Neural cell (in vitro differentiated cells): ENCODE measurements around the gene CPZ. TPM values are rescaled to one million over a fixed set of nuclear protein-coding genes. Genes with fewer than 3 reads are reported as not detected.

Source experiments
- H2AFZ ChIP-seq: fragments of 200-600, 300-800 bp; sonication (generic), shearing (Covaris generic); 2 replicates; pipeline ENCODE4 v1.6.0; 2014; ENCODE audit warnings: low read depth, mild to moderate bottlenecking, antibody characterized with exemption, low read length, moderate library complexity
- H3F3A ChIP-seq: fragments of 200-600 bp; shearing (Covaris generic); 2 replicates; pipeline ENCODE4 v1.6.1; 2016; ENCODE audit warnings: mild to moderate bottlenecking, moderate library complexity, mixed read lengths, antibody characterized with exemption, low read length; ENCODE audit not compliant: insufficient read depth, poor library complexity, severe bottlenecking
- H3K27ac ChIP-seq: fragments of 200-600, 300-800 bp; sonication (generic), shearing (Covaris generic); 2 replicates; pipeline ENCODE4 v1.5.1; 2014; ENCODE audit warnings: mild to moderate bottlenecking, low read length, moderate library complexity
- H3K27me3 ChIP-seq: fragments of 300-800, 200-600 bp; sonication (generic), shearing (Covaris generic); 2 replicates; pipeline ENCODE4 v1.6.0; 2014; ENCODE audit warnings: mild to moderate bottlenecking, low read depth, low read length, moderate library complexity; ENCODE audit not compliant: insufficient read depth
- H3K36me3 ChIP-seq: fragments of 300-800, 200-600 bp; sonication (generic), shearing (Covaris generic); 2 replicates; pipeline ENCODE4 v1.5.1; 2014; ENCODE audit warnings: mild to moderate bottlenecking, antibody characterized with exemption, low read length, moderate library complexity; ENCODE audit not compliant: insufficient read depth
- H3K4me2 ChIP-seq: fragments of 300-800, 200-600 bp; sonication (generic), shearing (Covaris generic); 2 replicates; pipeline ENCODE4 v1.6.0; 2014; ENCODE audit warnings: mild to moderate bottlenecking, low read length
- H3K4me3 ChIP-seq: fragments of 300-800, 200-600 bp; sonication (generic), shearing (Covaris generic); 2 replicates; pipeline ENCODE4 v1.5.1; 2014; ENCODE audit warnings: mild to moderate bottlenecking, low read length, moderate library complexity
- H3K79me2 ChIP-seq: fragments of 200-600 bp; shearing (Covaris generic); replicated peaks from 2 replicates; pipeline ENCODE4 v1.6.0; 2014; ENCODE audit warnings: mild to moderate bottlenecking, low read length, moderate library complexity; ENCODE audit not compliant: insufficient read depth
- H3K9ac ChIP-seq: fragments of 300-800, 200-600 bp; sonication (generic), shearing (Covaris generic); 2 replicates; pipeline ENCODE4 v1.6.1; 2016; ENCODE audit warnings: mild to moderate bottlenecking, low read length, mixed read lengths
- H3K9me2 ChIP-seq: fragments of 200-600 bp; shearing (Covaris generic); 2 replicates; pipeline ENCODE4 v1.6.1; 2016; ENCODE audit warnings: mild to moderate bottlenecking, low read length, mixed read lengths; ENCODE audit not compliant: insufficient read depth
- H3K9me3 ChIP-seq: fragments of 200-600, 300-800 bp; sonication (generic), shearing (Covaris generic); 2 replicates; pipeline ENCODE4 v1.6.1; 2016; ENCODE audit warnings: mild to moderate bottlenecking, mixed run types, low read length, moderate library complexity, mixed read lengths
- H4K20me1 ChIP-seq: fragments of 200-600 bp; shearing (Covaris generic); 2 replicates; pipeline ENCODE4 v1.6.1; 2016; ENCODE audit warnings: mild to moderate bottlenecking, mixed run types; ENCODE audit not compliant: insufficient read depth
- CTCF ChIP-seq: fragments of 450-650 bp; IDR thresholded peaks from 2 replicates; pipeline ENCODE4 v1.5.1; 2014; ENCODE audit warnings: antibody characterized with exemption, mild to moderate bottlenecking, moderate library complexity; ENCODE audit not compliant: poor library complexity, severe bottlenecking
- EP300 ChIP-seq: fragments of 450-650 bp; conservative IDR thresholded peaks from 2 replicates; pipeline ENCODE4 v1.6.1; 2014; ENCODE audit warnings: antibody characterized with exemption, mild to moderate bottlenecking, moderate library complexity; ENCODE audit not compliant: poor library complexity, severe bottlenecking
- EZH2 ChIP-seq: fragments of 200-600, 300-800 bp; shearing (Covaris generic), sonication (generic); IDR thresholded peaks from 2 replicates; pipeline ENCODE4 v1.6.1; 2014; ENCODE audit warnings: antibody characterized with exemption, low read length, borderline replicate concordance, mild to moderate bottlenecking; ENCODE audit not compliant: insufficient read depth, poor library complexity, severe bottlenecking
- MXI1 ChIP-seq: fragments of 450-650 bp; conservative IDR thresholded peaks from 2 replicates; pipeline ENCODE4 v1.6.1; 2014; ENCODE audit warnings: antibody characterized with exemption, mild to moderate bottlenecking; ENCODE audit not compliant: poor library complexity, severe bottlenecking
- POLR2AphosphoS5 ChIP-seq: IDR thresholded peaks from 2 replicates; pipeline ENCODE4 v1.6.1; 2012
- RAD21 ChIP-seq: fragments of 450-650 bp; conservative IDR thresholded peaks from 2 replicates; pipeline ENCODE4 v1.6.1; 2014; ENCODE audit warnings: antibody characterized with exemption, mild to moderate bottlenecking, moderate library complexity
- REST ChIP-seq: IDR thresholded peaks from 2 replicates; pipeline ENCODE4 v1.6.1; 2012; ENCODE audit warnings: borderline replicate concordance
- SMC3 ChIP-seq: fragments of 450-650 bp; conservative IDR thresholded peaks from 2 replicates; pipeline ENCODE4 v1.6.1; 2014; ENCODE audit warnings: antibody characterized with exemption, mild to moderate bottlenecking, moderate library complexity; ENCODE audit not compliant: poor library complexity
- TAF1 ChIP-seq: IDR thresholded peaks from 2 replicates; pipeline ENCODE4 v1.6.1; 2012; ENCODE audit warnings: low read depth
- polyA plus RNA-seq: library from polyadenylated mRNA; depleted of rRNA; stranded (reverse); fragments of >200 nt; gene quantifications from 2 replicates; pipeline ENCODE4 v1.2.3, GENCODE V29; 2014

The CPZ gene
- polyA plus RNA-seq, 1 donor from 2014 or later = not detected

GRCh38 chr4:8547108-8547911, 45.3 kb upstream of the CPZ start:
- Histone ChIP-seq H3K4me2 (no peak overlapping the region), H2AFZ (no peak overlapping the region)
- no peak for TF ChIP-seq CTCF
- no peak for TF ChIP-seq MXI1
- TF ChIP-seq SMC3 = no peak
- no peak for TF ChIP-seq REST
- TF ChIP-seq POLR2AphosphoS5 = no peak
- no peak for TF ChIP-seq EP300
- TF ChIP-seq EZH2 = no peak
- TF ChIP-seq TAF1 = no peak
- TF ChIP-seq RAD21 = no peak

GRCh38 chr4:8547912-8548730, 44.4 kb upstream of the CPZ start:
- Histone ChIP-seq H4K20me1 (no peaks in the 10 kb centered on the region), H2AFZ (no peak overlapping the region), H3K9ac (no peak overlapping the region), H3K27me3 (no peaks in the 10 kb centered on the region), H3K36me3 (no peaks in the 10 kb centered on the region), H3K27ac (no peak overlapping the region), H3K9me3 (no peaks in the 10 kb centered on the region), H3K4me2 (no peak overlapping the region), H3K9me2 (no peaks in the 10 kb centered on the region), H3K79me2 (no peaks in the 10 kb centered on the region), H3F3A (no peaks in the 10 kb centered on the region), H3K4me3 (no peak overlapping the region)
- TF ChIP-seq CTCF = no peak
- no peak for TF ChIP-seq REST
- no peak for TF ChIP-seq EP300
- TF ChIP-seq MXI1 = no peak
- TF ChIP-seq TAF1 = no peak
- TF ChIP-seq SMC3 = no peak
- TF ChIP-seq EZH2 = no peak
- no peak for TF ChIP-seq POLR2AphosphoS5
- TF ChIP-seq RAD21 = no peak

More at GRCh38 chr4:8547108-8547911, 45.3 kb upstream of the CPZ start:
- H3K9me3 ChIP-seq = no peaks in the 10 kb centered on the region
- no peaks in the 10 kb centered on the region for H3F3A ChIP-seq
- no peak overlapping the region for H3K9ac ChIP-seq
- no peaks in the 10 kb centered on the region for H3K36me3 ChIP-seq
- H3K79me2 ChIP-seq = no peaks in the 10 kb centered on the region
- H3K27ac ChIP-seq = no peak overlapping the region
- no peaks in the 10 kb centered on the region for H3K27me3 ChIP-seq
- no peaks in the 10 kb centered on the region for H4K20me1 ChIP-seq
- H3K4me3 ChIP-seq = no peak overlapping the region
- no peaks in the 10 kb centered on the region for H3K9me2 ChIP-seq
